Ascending aorta (tissue), 2 donors: ENCODE results near the gene CCNJ. TPM values are rescaled to one million over a fixed set of nuclear protein-coding genes. Genes with fewer than 3 reads are reported as not detected.
"Not testable (repeated sequence)": the region's sequence is repeated elsewhere in the genome, so short reads cannot be mapped to it uniquely, and the experiment has no call there.

Experiments used
- DNase-seq, 2 donors: peaks; one replicate each; pipeline ENCODE4 v3.0.0-alpha.2; 2019; ENCODE audit warnings: low spot score in 2 of 2
- H3K27ac ChIP-seq, 2 donors: fragments of 200-600 bp; sonication (generic); one replicate each; pipeline ENCODE4 v1.5.1; 2016 to 2017; ENCODE audit warnings: mild to moderate bottlenecking in 1 of 2
- H3K27me3 ChIP-seq: fragments of 200-600 bp; sonication (generic); one replicate; pipeline ENCODE4 v1.5.1; 2017
- H3K36me3 ChIP-seq, 2 donors: fragments of 200-600 bp; sonication (generic); one replicate each; pipeline ENCODE4 v1.5.1; 2016
- H3K4me1 ChIP-seq, 2 donors: fragments of 200-600 bp; sonication (generic); one replicate each; pipeline ENCODE4 v1.5.1; 2016 to 2017; ENCODE audit warnings: mild to moderate bottlenecking in 1 of 2
- H3K4me3 ChIP-seq, 2 donors: fragments of 200-600 bp; sonication (generic); one replicate each; pipeline ENCODE4 v1.5.1; 2016 to 2017; ENCODE audit warnings: mild to moderate bottlenecking in 1 of 2
- H3K9me3 ChIP-seq, 2 donors: fragments of 200-600 bp; sonication (generic); one replicate each; pipeline ENCODE4 v1.5.1; 2016
- CTCF ChIP-seq, 3 experiments: fragments of 200-600 bp in 2 of 3; fragments of 450-650 bp in 1 of 3; sonication (generic) in 2 of 3; IDR thresholded peaks; one replicate each; pipeline ENCODE4 v1.5.1; 2016 to 2019; ENCODE audit warnings: antibody characterized with exemption in 3 of 3, mild to moderate bottlenecking in 1 of 3, moderate library complexity in 1 of 3
- intact Hi-C: fragments of 100-400 bp; cut with DNase I; formaldehyde crosslinking; loops from one replicate; pipeline ENCODE4 v1.15.1; 2023
- total RNA-seq: library from RNA; depleted of rRNA; stranded (reverse); fragments of >200 nt; gene quantifications from one replicate; pipeline ENCODE4 v1.1.0, GENCODE V29; 2016

The CCNJ gene
- total RNA-seq, 1 donor from 2014 or later, result 6.0 TPM

- TF ChIP-seq CTCF (IDR thresholded peaks at IDR 0.05), result no peak
- Histone ChIP-seq H3K4me1 (peaks cover 2 to 3% of the 10 kb centered on the region in 2 donors), H3K27me3 (no peaks in the 10 kb centered on the region), H3K9me3 (no peaks in the 10 kb centered on the region), H3K4me3 (no peak overlapping the region), H3K36me3 (no peaks in the 10 kb centered on the region), H3K27ac (no peak overlapping the region)
- intact Hi-C loops, result no loop called here
- no peak for DNase-seq
Measured at GRCh38 chr10:96047004-96047649, 3.7 kb downstream of the CCNJ start.

GRCh38 chr10:96047925-96048324 lies 4.5 kb downstream of the CCNJ start:
- DNase-seq, H3K27ac ChIP-seq, H3K4me1 ChIP-seq, H3K36me3 ChIP-seq, intact Hi-C loops, H3K4me3 ChIP-seq, H3K9me3 ChIP-seq, H3K27me3 ChIP-seq: not testable (repeated sequence)

DNA sequence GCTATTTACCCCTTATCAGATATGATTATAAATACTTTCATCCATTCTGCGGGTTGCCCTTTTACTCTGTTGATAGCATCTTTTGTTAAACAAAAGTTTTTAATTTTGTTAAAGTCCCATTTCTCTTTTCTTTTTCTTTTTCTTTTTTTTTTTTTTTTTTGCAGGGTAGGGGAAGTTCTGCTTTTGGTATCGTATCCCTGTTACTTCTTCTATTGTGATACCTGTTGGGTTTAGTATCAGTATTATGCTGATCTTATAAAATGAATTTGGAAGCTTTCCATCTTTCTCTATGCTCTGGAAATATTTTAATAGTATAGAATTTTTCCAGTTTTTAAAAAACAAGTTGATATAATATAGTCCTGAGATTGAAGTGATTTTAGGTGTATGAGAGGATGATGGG lies 6.0 kb downstream of the CCNJ start:
- H3K27me3 ChIP-seq, result no peaks in the 10 kb centered on the region
- no peaks in the 10 kb centered on the region for H3K4me1 ChIP-seq
- no peak for DNase-seq
- H3K36me3 ChIP-seq, result no peaks in the 10 kb centered on the region
- no peaks in the 10 kb centered on the region for H3K9me3 ChIP-seq
- intact Hi-C loops, result no loop called here
- H3K4me3 ChIP-seq, result no peak overlapping the region
- H3K27ac ChIP-seq, result no peak overlapping the region
- no peak for TF ChIP-seq CTCF (IDR thresholded peaks at IDR 0.05)

- H3K4me3 ChIP-seq, result no peak overlapping the region
- intact Hi-C loops, result no loop called here
Measured at GRCh38 chr10:96053985-96054384, 10.6 kb downstream of the CCNJ start.

GRCh38 chr10:96056787-96057186 lies 13.4 kb downstream of the CCNJ start:
- Histone ChIP-seq H3K9me3 (no peaks in the 10 kb centered on the region), H3K4me3 (no peak overlapping the region), H3K27ac (no peak overlapping the region), H3K36me3 (peaks cover 14 to 39% of the 10 kb centered on the region in 2 donors), H3K4me1 (no peaks in the 10 kb centered on the region), H3K27me3 (no peaks in the 10 kb centered on the region)
- no peak for DNase-seq
- no peak for TF ChIP-seq CTCF (IDR thresholded peaks at IDR 0.05)
- intact Hi-C loops, result no loop called here

More at GRCh38 chr10:96053985-96054384, 10.6 kb downstream of the CCNJ start:
- Histone ChIP-seq H3K27me3 (no peaks in the 10 kb centered on the region), H3K36me3 (peaks cover 14 to 24% of the 10 kb centered on the region in 2 donors), H3K27ac (no peak overlapping the region), H3K9me3 (no peaks in the 10 kb centered on the region), H3K4me1 (no peaks in the 10 kb centered on the region)
- no peak for TF ChIP-seq CTCF (IDR thresholded peaks at IDR 0.05)
- DNase-seq, result no peak

- TF ChIP-seq CTCF (IDR thresholded peaks at IDR 0.05), result no peak
- Histone ChIP-seq H3K27me3 (no peaks in the 10 kb centered on the region), H3K36me3 (peaks cover 14 to 39% of the 10 kb centered on the region in 2 donors), H3K4me1 (no peaks in the 10 kb centered on the region), H3K4me3 (no peak overlapping the region), H3K9me3 (no peaks in the 10 kb centered on the region), H3K27ac (no peak overlapping the region)
- no peak for DNase-seq
- intact Hi-C loops, result no loop called here
Measured at GRCh38 chr10:96061232-96061631, 17.8 kb downstream of the CCNJ start.
